Ectodermal cell (in vitro differentiated cells): ENCODE measurements around the gene NIT1.

Experiments
- H3K27ac ChIP-seq: 2 replicates; pipeline ENCODE4 v1.7.0; 2013; ENCODE audit warnings: mild to moderate bottlenecking, low read depth, low read length; ENCODE audit not compliant: insufficient read depth, poor library complexity, severe bottlenecking
- H3K27me3 ChIP-seq: 2 replicates; pipeline ENCODE4 v1.7.0; 2013; ENCODE audit warnings: mild to moderate bottlenecking, low read length; ENCODE audit not compliant: insufficient read depth, control insufficient read depth, poor library complexity, severe bottlenecking
- H3K36me3 ChIP-seq: one replicate; pipeline ENCODE4 v1.7.0; 2013; ENCODE audit warnings: low read length; ENCODE audit not compliant: control insufficient read depth, insufficient read depth
- H3K4me1 ChIP-seq: one replicate; pipeline ENCODE4 v1.7.0; 2013; ENCODE audit warnings: low read length; ENCODE audit not compliant: control insufficient read depth, insufficient read depth
- H3K4me3 ChIP-seq: 2 replicates; pipeline ENCODE4 v1.7.0; 2013; ENCODE audit warnings: low read depth, low read length, control low read depth; ENCODE audit not compliant: insufficient read depth
- H3K9me3 ChIP-seq: 2 replicates; pipeline ENCODE4 v1.7.0; 2013; ENCODE audit warnings: mild to moderate bottlenecking, low read length, moderate library complexity; ENCODE audit not compliant: control insufficient read depth
- WGBS, 2 experiments: methylation state at CpG; one replicate each; pipeline ENCODE4 v1.1.7; 2013; ENCODE audit warnings: missing lambda C conversion rate in 2 of 2; 5-methylcytosine and 5-hydroxymethylcytosine counted together

NIT1 gene

DNA sequence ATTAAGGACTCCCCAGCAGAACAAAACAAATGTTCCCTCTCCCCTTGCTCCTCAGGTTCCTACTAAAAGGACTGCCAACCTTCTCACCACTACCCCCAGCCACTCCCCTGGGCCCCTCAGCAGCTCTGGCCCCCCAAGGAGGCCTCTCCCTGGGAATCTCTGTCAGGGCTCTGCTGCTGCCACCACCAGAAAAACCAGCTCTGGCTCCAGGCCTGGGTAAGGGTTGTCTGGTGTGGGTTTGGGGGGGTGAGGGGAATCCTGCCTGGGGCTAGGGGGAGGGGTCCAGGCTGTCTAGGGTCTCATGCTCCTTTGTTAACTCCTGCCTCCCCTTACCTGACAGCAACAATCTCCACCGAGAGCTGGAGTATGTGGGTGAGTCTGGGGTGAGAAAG lies 33.3 kb upstream of the NIT1 start:
- H3K27ac ChIP-seq = no peak overlapping the region
- no peak overlapping the region for H3K4me3 ChIP-seq
- WGBS, 2 experiments = 83% methylated on average over 1 of the region's 1 CpG; no CpG with 5 or more reads in 1 of the 2 experiments
- no peaks in the 10 kb centered on the region for H3K9me3 ChIP-seq
- H3K27me3 ChIP-seq = no peaks in the 10 kb centered on the region
- peaks cover 12% of the 10 kb centered on the region for H3K4me1 ChIP-seq
- H3K36me3 ChIP-seq = no peaks in the 10 kb centered on the region

DNA sequence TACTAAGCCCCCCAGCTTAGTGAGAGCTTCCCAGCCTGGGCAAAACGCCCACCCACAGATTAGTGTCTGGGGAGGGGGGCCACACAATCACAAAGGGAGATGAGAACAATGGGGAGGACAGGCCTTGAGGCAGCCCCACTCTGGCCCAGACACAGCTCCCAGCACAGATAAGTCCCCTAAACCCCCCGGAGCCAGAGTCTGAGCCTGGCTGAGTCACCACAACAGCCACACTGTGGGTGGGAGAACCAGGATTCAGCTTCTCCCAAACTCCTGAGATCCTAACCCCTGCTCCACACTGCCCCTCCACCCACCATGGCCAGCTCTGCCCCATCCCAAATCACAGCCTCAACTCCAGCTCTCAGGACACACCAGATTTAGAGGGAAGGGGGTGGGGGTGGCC lies 32.7 kb upstream of the NIT1 start:
- H3K4me3 ChIP-seq = no peak overlapping the region
- WGBS, 2 experiments = 51 to 66% methylated on average over 2 of the region's 2 CpGs
- no peaks in the 10 kb centered on the region for H3K9me3 ChIP-seq
- no peaks in the 10 kb centered on the region for H3K36me3 ChIP-seq
- H3K27ac ChIP-seq = no peak overlapping the region
- peaks cover 12% of the 10 kb centered on the region for H3K4me1 ChIP-seq
- H3K27me3 ChIP-seq = no peaks in the 10 kb centered on the region

DNA sequence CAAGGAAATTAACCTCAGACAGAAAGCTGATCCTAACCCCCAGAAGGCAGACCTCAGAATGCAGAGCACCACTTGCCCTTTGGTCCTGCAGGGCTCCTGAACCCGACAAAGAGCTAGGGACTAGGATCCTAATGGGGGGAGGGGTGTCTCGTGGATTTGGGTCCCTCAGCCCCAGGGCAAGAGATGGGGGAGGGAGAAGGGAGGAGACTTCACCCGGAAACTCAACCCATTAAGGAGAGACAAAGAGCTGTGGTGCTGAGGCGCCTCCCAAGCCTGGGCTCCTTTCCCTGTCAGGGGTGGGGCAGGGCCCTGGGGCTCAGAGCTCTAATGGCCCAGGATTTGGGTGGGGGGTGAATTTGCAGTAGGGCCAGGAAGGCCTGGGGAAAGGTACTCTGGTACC lies 31.4 kb upstream of the NIT1 start:
- no peaks in the 10 kb centered on the region for H3K36me3 ChIP-seq
- H3K27me3 ChIP-seq = no peaks in the 10 kb centered on the region
- no peak overlapping the region for H3K27ac ChIP-seq
- H3K4me1 ChIP-seq = peaks cover 12% of the 10 kb centered on the region
- no peaks in the 10 kb centered on the region for H3K9me3 ChIP-seq
- H3K4me3 ChIP-seq = no peak overlapping the region
- WGBS, 2 experiments = 66 to 69% methylated on average over 4 of the region's 4 CpGs

GRCh38 chr1:161088587-161089110 lies 29.3 kb upstream of the NIT1 start:
- Histone ChIP-seq H3K36me3 (no peaks in the 10 kb centered on the region), H3K27me3 (no peaks in the 10 kb centered on the region), H3K27ac (no peak overlapping the region), H3K4me1 (peaks cover 6% of the 10 kb centered on the region), H3K4me3 (no peak overlapping the region), H3K9me3 (no peaks in the 10 kb centered on the region)
- WGBS, 2 experiments = 85 to 88% methylated on average over 3 of the region's 3 CpGs

- Histone ChIP-seq H3K9me3 (no peaks in the 10 kb centered on the region), H3K27ac (no peak within 1 kb of the TSS), H3K4me3 (no peak within 1 kb of the TSS), H3K27me3 (no peaks in the 10 kb centered on the region), H3K36me3 (no peaks in the 10 kb centered on the region), H3K4me1 (peaks cover 5% of the 10 kb centered on the region)
- WGBS, 2 experiments = 84 to 85% methylated on average over 22 of the region's 22 CpGs
Measured at GRCh38 chr1:161089251-161089924, 28.5 kb upstream of the NIT1 start, which contains the start of gene NECTIN4. NECTIN4 (minus strand) TSS chr1:161089558; CDS start chr1:161089296, 262 bp downstream.

DNA sequence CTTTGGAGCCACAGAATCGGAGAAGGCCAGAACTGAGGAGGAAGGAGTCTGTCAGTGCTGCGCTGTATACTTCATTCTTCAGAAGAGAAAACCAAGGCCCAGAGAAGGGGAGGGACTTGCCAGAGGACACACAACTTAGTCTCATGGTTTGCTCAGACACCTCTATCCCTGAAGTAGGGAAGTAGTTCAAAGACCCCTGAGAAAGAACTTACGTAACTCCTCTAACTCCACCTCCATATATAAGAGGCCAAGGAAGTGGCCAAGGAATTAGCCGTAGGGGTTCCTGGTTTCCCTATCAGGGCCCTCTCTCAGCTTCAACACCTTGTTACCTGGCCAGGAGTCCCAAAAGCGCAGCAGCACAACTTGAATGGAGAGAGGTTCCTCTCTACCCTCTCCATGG lies 28.0 kb upstream of the NIT1 start:
- 94 to 96% methylated on average over 5 of the region's 5 CpGs for WGBS, 2 experiments
- no peak overlapping the region for H3K27ac ChIP-seq
- no peaks in the 10 kb centered on the region for H3K27me3 ChIP-seq
- no peaks in the 10 kb centered on the region for H3K9me3 ChIP-seq
- no peak overlapping the region for H3K4me3 ChIP-seq
- no peaks in the 10 kb centered on the region for H3K36me3 ChIP-seq
- H3K4me1 ChIP-seq = peaks cover 5% of the 10 kb centered on the region

DNA sequence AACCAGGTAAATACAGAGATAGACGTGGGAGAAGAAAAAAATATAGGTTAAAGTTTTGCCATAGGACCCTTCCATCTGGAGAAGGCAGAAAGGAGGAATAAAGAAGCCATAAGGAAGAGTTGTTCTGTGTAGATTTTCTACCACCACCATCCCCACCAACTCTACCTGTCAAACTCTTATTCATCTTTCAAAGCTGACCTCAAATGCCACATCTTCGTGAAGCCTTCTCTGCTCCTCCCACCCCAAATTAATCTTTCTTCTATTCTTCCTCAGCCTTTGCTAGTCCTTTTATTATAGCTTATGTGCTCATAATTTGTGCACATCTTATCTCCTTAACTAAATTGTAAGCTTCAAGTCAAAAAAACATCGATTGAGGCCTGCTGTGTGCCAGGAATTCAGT lies 27.3 kb upstream of the NIT1 start:
- H3K4me1 ChIP-seq = no peaks in the 10 kb centered on the region
- no peaks in the 10 kb centered on the region for H3K9me3 ChIP-seq
- no peaks in the 10 kb centered on the region for H3K36me3 ChIP-seq
- no peak overlapping the region for H3K27ac ChIP-seq
- 75 to 93% methylated on average over 3 of the region's 3 CpGs for WGBS, 2 experiments
- no peak overlapping the region for H3K4me3 ChIP-seq
- H3K27me3 ChIP-seq = no peaks in the 10 kb centered on the region

- Histone ChIP-seq H3K27ac (no peak overlapping the region), H3K4me1 (no peaks in the 10 kb centered on the region), H3K27me3 (no peaks in the 10 kb centered on the region), H3K4me3 (no peak overlapping the region), H3K36me3 (no peaks in the 10 kb centered on the region), H3K9me3 (no peaks in the 10 kb centered on the region)
- WGBS, 2 experiments = 93 to 94% methylated on average over 5 of the region's 5 CpGs
Measured at GRCh38 chr1:161091093-161091492, 26.8 kb upstream of the NIT1 start.

DNA sequence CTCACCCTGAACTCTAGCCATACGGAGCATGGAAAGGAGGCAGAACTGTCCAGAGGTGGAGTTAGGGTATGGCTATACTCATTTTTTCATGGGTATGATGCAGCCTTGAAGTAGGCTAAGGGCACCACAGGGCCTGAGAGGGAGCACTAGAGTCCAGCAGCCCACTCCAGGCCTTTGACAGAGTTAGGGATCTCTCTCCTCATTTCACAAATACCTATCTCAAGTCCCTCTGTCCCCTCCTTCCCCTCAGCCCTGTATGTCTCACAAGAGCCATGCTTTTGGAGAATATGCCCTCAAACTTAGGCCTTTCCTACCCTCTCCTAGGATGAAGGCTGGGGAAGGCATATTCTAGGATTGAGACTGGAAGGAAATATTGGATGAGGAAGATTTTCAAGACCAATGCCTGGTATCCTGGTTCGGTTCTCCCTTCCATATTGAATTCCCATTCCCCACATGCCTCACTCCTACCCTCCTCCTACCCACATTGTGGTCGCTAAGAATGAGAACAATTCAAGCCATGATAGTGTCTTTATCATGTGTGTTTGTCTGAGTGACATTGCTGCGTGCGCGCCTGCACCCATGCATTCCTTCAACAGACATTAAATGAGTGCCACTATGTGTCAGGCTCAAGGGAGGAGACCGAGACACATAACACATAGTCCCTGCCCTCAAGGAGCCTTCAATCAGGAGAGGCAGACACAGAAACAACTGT lies 26.0 kb upstream of the NIT1 start:
- H3K27ac ChIP-seq = no peak overlapping the region
- no peaks in the 10 kb centered on the region for H3K4me1 ChIP-seq
- no peaks in the 10 kb centered on the region for H3K27me3 ChIP-seq
- no peaks in the 10 kb centered on the region for H3K36me3 ChIP-seq
- 93 to 94% methylated on average over 7 of the region's 7 CpGs for WGBS, 2 experiments
- no peaks in the 10 kb centered on the region for H3K9me3 ChIP-seq
- no peak overlapping the region for H3K4me3 ChIP-seq

DNA sequence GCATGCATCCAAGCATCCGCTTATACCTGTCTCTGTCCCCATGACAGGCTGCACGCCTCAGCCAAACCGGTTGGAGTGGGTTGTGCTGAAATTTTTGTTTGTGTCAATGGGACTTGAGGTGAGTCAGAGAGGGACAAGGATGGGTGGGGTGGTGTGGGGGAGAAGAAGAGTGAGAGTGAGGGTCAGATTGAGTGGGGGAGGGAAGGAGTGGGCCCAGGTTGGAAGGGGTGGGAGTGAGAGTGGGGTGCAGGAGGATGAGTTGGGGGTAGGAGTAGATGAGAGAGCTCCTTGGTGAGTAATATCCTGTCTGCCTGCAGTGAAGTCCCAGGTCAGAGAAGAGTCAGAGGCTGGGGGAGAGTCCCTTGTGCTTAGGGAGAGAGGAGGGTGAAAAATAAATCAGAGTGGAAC lies 25.3 kb upstream of the NIT1 start:
- Histone ChIP-seq H3K4me1 (no peaks in the 10 kb centered on the region), H3K27ac (no peak overlapping the region), H3K27me3 (no peaks in the 10 kb centered on the region), H3K36me3 (no peaks in the 10 kb centered on the region), H3K9me3 (no peaks in the 10 kb centered on the region), H3K4me3 (no peak overlapping the region)
- WGBS, 2 experiments = 82 to 88% methylated on average over 3 of the region's 3 CpGs
